A549 (cell line): Measurements from ENCODE around the gene C10orf90. TPM values are rescaled to one million over a fixed set of nuclear protein-coding genes. Genes with fewer than 3 reads are reported as not detected.

Experiments
- ATAC-seq, 2 experiments: fragments of 200-7000 bp in 1 of 2; fragments of >200 bp in 1 of 2; cut with Nextera tagmentation in 1 of 2; cut with Tn5 transposase in 1 of 2; 3 replicates each; pipeline versions ENCODE4 v1.8.0 to v1.9.1; 2018 to 2020; ENCODE audit warnings: mild to moderate bottlenecking in 1 of 2, moderate library complexity in 1 of 2
- CTCF ChIA-PET: fragments of 300-600 bp; sonication (Branson Sonifier 250); formaldehyde crosslinking; extraction: SDS; loops from one replicate; lab custom pipeline; 2021; ENCODE audit warnings: antibody characterized with exemption, inconsistent platforms; lab: Yijun Ruan, JAX
- POLR2A ChIA-PET: fragments of 350-600 bp; formaldehyde crosslinking; extraction: SDS; loops from one replicate; lab custom pipeline; 2021; ENCODE audit warnings: antibody characterized with exemption, inconsistent platforms; lab: Yijun Ruan, JAX
- DNase-seq, 2 experiments: peaks; one replicate each; pipeline versions ENCODE4 v3.0.0 to v3.0.0-alpha.2; 2011 to 2016; ENCODE audit warnings: low read depth in 1 of 2, low spot score in 1 of 2
- FAIRE-seq: peaks from 2 replicates; lab custom pipeline; 2011; peaks lifted over from hg19 to GRCh38; lab: Jason Lieb, UNC
- H3K27ac ChIP-seq, 2 experiments: fragments of >200 bp; sonication (Bioruptor Twin); formaldehyde crosslinking; 3 replicates each; pipeline ENCODE4 v1.5.1; 2016 to 2017
- H3K4me1 ChIP-seq: fragments of >200 bp; sonication (Bioruptor Twin); formaldehyde crosslinking; 3 replicates; pipeline ENCODE4 v1.6.1; 2016
- H3K4me2 ChIP-seq: fragments of >200 bp; sonication (Bioruptor Twin); formaldehyde crosslinking; 3 replicates; pipeline ENCODE4 v1.6.1; 2016
- H3K4me3 ChIP-seq: fragments of >200 bp; sonication (Bioruptor Twin); formaldehyde crosslinking; 3 replicates; pipeline ENCODE4 v1.5.1; 2016
- H3K9me3 ChIP-seq: fragments of >200 bp; sonication (Bioruptor Twin); formaldehyde crosslinking; 3 replicates; pipeline ENCODE4 v1.6.1; 2016
- CBX2 ChIP-seq: fragments of 200-600 bp; sonication (generic); IDR thresholded peaks from 2 replicates; pipeline ENCODE4 v1.6.1; 2016; ENCODE audit warnings: low read depth, mild to moderate bottlenecking, borderline replicate concordance
- CEBPB ChIP-seq, 2 experiments: fragments of >200 bp in 1 of 2; sonication (Bioruptor Twin) in 1 of 2; formaldehyde crosslinking in 1 of 2; IDR thresholded peaks; 2 replicates each; pipeline ENCODE4 v1.6.1; 2012 to 2016
- E2F6 ChIP-seq: IDR thresholded peaks from 2 replicates; pipeline ENCODE4 v1.6.1; 2012; ENCODE audit warnings: low read depth, borderline replicate concordance
- EHF ChIP-seq: fragments of 250-450 bp; sonication (Bioruptor Pico); IDR thresholded peaks from 2 replicates; pipeline ENCODE4 v1.5.0; 2020; ENCODE audit warnings: mild to moderate bottlenecking
- EHMT2 ChIP-seq: fragments of 200-600 bp; sonication (generic); IDR thresholded peaks from 2 replicates; pipeline ENCODE4 v1.6.1; 2016; ENCODE audit warnings: antibody characterized with exemption, low read depth, mild to moderate bottlenecking, moderate library complexity
- ESRRA ChIP-seq: fragments of 150-350 bp; IDR thresholded peaks from 2 replicates; pipeline ENCODE4 v1.6.1; 2014; ENCODE audit warnings: mild to moderate bottlenecking, low read length, borderline replicate concordance
- FOSB ChIP-seq: fragments of 250-450 bp; sonication (Bioruptor Pico); IDR thresholded peaks from 2 replicates; pipeline ENCODE4 v1.5.0; 2020; ENCODE audit warnings: mild to moderate bottlenecking, moderate library complexity
- FOSL2 ChIP-seq, 2 experiments: fragments of 450-650 bp in 1 of 2; fragments of >200 bp in 1 of 2; sonication (Bioruptor Twin) in 1 of 2; formaldehyde crosslinking; IDR thresholded peaks; 2 replicates each; pipeline versions ENCODE4 v1.5.0 to v1.6.1; 2016 to 2020; ENCODE audit warnings: mild to moderate bottlenecking in 1 of 2, moderate library complexity in 1 of 2
- HDAC2 ChIP-seq: fragments of 200-600 bp; sonication (generic); IDR thresholded peaks from 2 replicates; pipeline ENCODE4 v1.6.1; 2016
- HOXB13 ChIP-seq: fragments of 250-450 bp; sonication (Bioruptor Pico); IDR thresholded peaks from 2 replicates; pipeline ENCODE4 v1.5.0; 2020; ENCODE audit warnings: low read depth, mild to moderate bottlenecking, moderate library complexity
- KDM1A ChIP-seq: fragments of 200-600 bp; sonication (generic); IDR thresholded peaks from 2 replicates; pipeline ENCODE4 v1.6.1; 2016; ENCODE audit warnings: low read depth, mild to moderate bottlenecking
- MAZ ChIP-seq: fragments of 150-350 bp; IDR thresholded peaks from 2 replicates; pipeline ENCODE4 v1.6.1; 2014; ENCODE audit warnings: antibody characterized with exemption, low read depth, low read length, borderline replicate concordance
- MYC ChIP-seq: IDR thresholded peaks from 2 replicates; pipeline ENCODE4 v1.6.1; 2012; ENCODE audit warnings: mild to moderate bottlenecking, inconsistent platforms, low read length, improper control_type of control experiment, borderline replicate concordance
- POLR2A ChIP-seq: IDR thresholded peaks from 2 replicates; pipeline ENCODE4 v1.6.1; 2012; ENCODE audit warnings: mild to moderate bottlenecking, low read length
- POLR2AphosphoS2 ChIP-seq: conservative IDR thresholded peaks from 2 replicates; pipeline ENCODE4 v1.6.1; 2012; ENCODE audit warnings: low read length, improper control_type of control experiment, inconsistent platforms
- RAD21 ChIP-seq, 2 experiments: fragments of >200 bp in 1 of 2; sonication (Bioruptor Twin) in 1 of 2; formaldehyde crosslinking in 1 of 2; IDR thresholded peaks in 1 of 2; conservative IDR thresholded peaks in 1 of 2; 2 replicates in 1 of 2; 3 replicates in 1 of 2; pipeline ENCODE4 v1.6.1; 2012 to 2018; ENCODE audit warnings: inconsistent platforms in 1 of 2
- REST ChIP-seq: fragments of 200-600 bp; sonication (generic); IDR thresholded peaks from 2 replicates; pipeline ENCODE4 v1.6.1; 2016; ENCODE audit warnings: antibody characterized with exemption, mild to moderate bottlenecking, moderate library complexity
- RFX5 ChIP-seq: fragments of 450-650 bp; IDR thresholded peaks from 2 replicates; pipeline ENCODE4 v1.7.1; 2014; ENCODE audit warnings: antibody characterized with exemption, mild to moderate bottlenecking, moderate library complexity
- RNF2 ChIP-seq: fragments of 200-600 bp; sonication (generic); IDR thresholded peaks from 2 replicates; pipeline ENCODE4 v1.6.1; 2016; ENCODE audit warnings: low read depth, mild to moderate bottlenecking, antibody characterized with exemption, moderate library complexity, borderline replicate concordance
- SMC3 ChIP-seq: fragments of >200 bp; sonication (Bioruptor Twin); formaldehyde crosslinking; IDR thresholded peaks from 3 replicates; pipeline ENCODE4 v1.6.1; 2018; ENCODE audit warnings: inconsistent platforms
- SREBF2 ChIP-seq: fragments of 450-650 bp; IDR thresholded peaks from 2 replicates; pipeline ENCODE4 v1.6.1; 2014; ENCODE audit warnings: mild to moderate bottlenecking, moderate library complexity
- TFCP2L1 ChIP-seq: fragments of 250-450 bp; sonication (Bioruptor Pico); IDR thresholded peaks from 2 replicates; pipeline ENCODE4 v1.5.0; 2021; ENCODE audit warnings: mild to moderate bottlenecking
- TP53 ChIP-seq: fragments of 250-450 bp; sonication (Bioruptor Pico); IDR thresholded peaks from 2 replicates; pipeline ENCODE4 v1.5.0; 2021; ENCODE audit warnings: mild to moderate bottlenecking, moderate library complexity
- ZSCAN20 ChIP-seq: fragments of 250-450 bp; sonication (Bioruptor Pico); IDR thresholded peaks from 2 replicates; pipeline ENCODE4 v1.8.0; 2022; ENCODE audit warnings: mild to moderate bottlenecking, moderate library complexity
- WGBS: methylation state at CpG from one replicate; pipeline ENCODE4 v1.1.6; 2017; ENCODE audit errors: missing lambda C conversion rate; 5-methylcytosine and 5-hydroxymethylcytosine counted together
- polyA plus RNA-seq, 4 experiments: library from polyadenylated mRNA; depleted of rRNA in 3 of 4; stranded (reverse); fragments of >200 nt; fragmentation: RNase III in 1 of 4; extraction: RNeasy Plus Mini Kit Qiagen cat#74134 plus additional on column Dnase treatment in 1 of 4; gene quantifications; 2 replicates in 3 of 4; 3 replicates in 1 of 4; pipeline ENCODE4 v1.2.3, GENCODE V29; 2011 to 2017

C10orf90 gene
- polyA plus RNA-seq, 2 of the 4 experiments (the other 2 are of a cell fraction): 0.70 to 2.0 TPM

GRCh38 chr10:126465771-126466170 is 204.7 kb downstream of the C10orf90 start:
- Histone ChIP-seq H3K9me3 (no peaks in the 10 kb centered on the region), H3K4me2 (no peak overlapping the region), H3K4me3 (no peak overlapping the region), H3K4me1 (peaks cover 6% of the 10 kb centered on the region), H3K27ac (peak overlapping the region in 1 of 2 experiments; percentile 25; a peak in 1 of 6 replicates)
- WGBS: 12% methylated on average over 1 of the region's 1 CpG
- no peak for ATAC-seq
- no peak for TF ChIP-seq POLR2AphosphoS2
- peak; percentile 22 to 38; a peak in 3 of 5 replicates for TF ChIP-seq RAD21 (conservative IDR thresholded peaks at IDR 0.05 in 1 of 2, IDR thresholded peaks at IDR 0.05 in 1 of 2)
- POLR2A ChIA-PET: no interaction called here
- FAIRE-seq: no peak
- CTCF ChIA-PET: interaction anchor here (1.6 to 2.4 kb wide), 3 partner anchors 9 to 532 kb away, joined by 3 to 6 read pairs (median 5); no protein-coding TSS in a partner anchor
- DNase-seq: no peak

GRCh38 chr10:126463286-126463685 is 207.2 kb downstream of the C10orf90 start:
- TF ChIP-seq MYC (no peak), REST (no peak), FOSL2 (IDR thresholded peaks at IDR 0.05) (no peak), FOSL2 (CRISPR knock-in tag; IDR thresholded peaks at IDR 0.05) (no peak), KDM1A (no peak), ESRRA (no peak), CBX2 (no peak), TP53 (CRISPR knock-in tag) (no peak), EHF (no peak)
- no peak for DNase-seq
- Histone ChIP-seq H3K27ac (peak overlapping the region in 1 of 2 experiments; percentile 91; a peak in 3 of 6 replicates), H3K4me1 (peaks cover 30% of the 10 kb centered on the region), H3K4me2 (no peak overlapping the region), H3K4me3 (no peak overlapping the region), H3K9me3 (no peaks in the 10 kb centered on the region)
- WGBS: 77% methylated on average over 11 of the region's 11 CpGs
- FAIRE-seq: no peak
- no peak for ATAC-seq
- ChIA-PET CTCF (no interaction called here), POLR2A (no interaction called here)

- no peak overlapping the region for H3K4me3 ChIP-seq
- TF ChIP-seq HOXB13 (CRISPR knock-in tag) (no peak), POLR2AphosphoS2 (no peak), TFCP2L1 (CRISPR knock-in tag) (no peak), SREBF2 (no peak), ZSCAN20 (CRISPR knock-in tag) (no peak), HDAC2 (no peak), MYC (no peak), RNF2 (no peak), E2F6 (no peak), EHMT2 (no peak), REST (no peak), SMC3 (no peak), FOSB (CRISPR knock-in tag) (no peak), RFX5 (no peak), CEBPB (IDR thresholded peaks at IDR 0.05) (no peak), POLR2A (no peak), MAZ (no peak)
- ChIA-PET POLR2A (no interaction called here), CTCF (interaction anchor here (0.6 to 4.4 kb wide), 3 partner anchors 42 to 479 kb away, joined by 3 to 14 read pairs (median 4); no protein-coding TSS in a partner anchor)
- 87% methylated on average over 14 of the region's 14 CpGs for WGBS
- no peaks in the 10 kb centered on the region for H3K9me3 ChIP-seq
- peak overlapping the region; percentile 88 to 91 for H3K27ac ChIP-seq
- no peak for DNase-seq
- FAIRE-seq: no peak
- ATAC-seq: no peak
- H3K4me1 ChIP-seq: peaks cover 36% of the 10 kb centered on the region
- H3K4me2 ChIP-seq: peak overlapping the region; percentile 60; the same call in 2 of the 3 replicates
These were observed 209.1 kb downstream of the C10orf90 start for GRCh38 chr10:126461289-126461940.
